A549 treated with AZD9567 at 1 μM for 4 hours (cell line): ENCODE results near the gene UMPS. TPM values are rescaled to one million over a fixed set of nuclear protein-coding genes. Genes with fewer than 3 reads are reported as not detected.

Source experiments
- total RNA-seq: library from RNA; stranded (reverse); fragments of 200-300 nt; extraction: Qiagen RNA extraction; gene quantifications from 5 replicates; pipeline ENCODE4 v1.2.3, GENCODE V29; 2022; ENCODE audit not compliant: insufficient read depth

Gene UMPS
- 45.4 to 64.8 TPM (median 50.5 TPM) in 5 replicates for total RNA-seq

DNA sequence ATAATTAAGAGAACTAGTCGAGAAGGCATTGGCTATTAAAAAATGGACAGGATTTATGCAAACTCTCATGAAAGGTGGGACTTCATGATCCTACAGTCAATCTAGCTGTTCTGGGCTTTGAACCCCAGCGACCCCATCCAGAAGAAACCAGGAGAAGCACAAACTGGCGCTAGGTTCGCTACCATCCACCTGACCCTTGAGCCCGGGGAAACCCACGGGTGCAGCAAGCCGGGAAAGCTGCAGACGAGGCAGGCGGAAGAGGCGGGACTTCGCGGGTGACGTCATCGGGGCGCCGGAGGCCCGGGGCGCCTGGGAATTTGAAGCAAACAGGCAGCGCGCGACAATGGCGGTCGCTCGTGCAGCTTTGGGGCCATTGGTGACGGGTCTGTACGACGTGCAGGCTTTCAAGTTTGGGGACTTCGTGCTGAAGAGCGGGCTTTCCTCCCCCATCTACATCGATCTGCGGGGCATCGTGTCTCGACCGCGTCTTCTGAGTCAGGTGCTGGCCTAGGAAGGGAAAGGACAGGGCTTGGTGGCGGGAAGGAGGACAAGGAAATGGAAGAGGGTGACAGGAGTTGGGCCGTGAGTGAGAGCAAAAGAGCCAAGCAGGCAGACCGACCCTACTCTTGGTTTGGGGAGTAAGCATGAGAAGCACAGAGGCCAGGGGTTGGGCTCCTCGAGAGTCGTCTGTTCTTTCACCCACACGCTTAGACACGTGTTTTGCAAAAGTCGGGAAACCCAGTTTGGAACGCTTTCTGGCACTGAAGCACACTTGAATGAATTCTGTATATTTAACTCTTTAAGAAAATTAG is at the start of gene UMPS:
Gene UMPS, plus strand, starts transcription at position 324 of the 812 bp plus-strand sequence. Its CDS starts 20 bp downstream, at position 344.

Other genes with a start within 250 kb of the UMPS start
- gene ITGB5, start 156.9 kb downstream of the UMPS start, total RNA-seq = 420 to 569 TPM (median 448 TPM) in 5 replicates
- 7.0 to 8.8 TPM (median 7.9 TPM) in 5 replicates for gene MUC13, start 204.3 kb downstream of the UMPS start, total RNA-seq